ENCODE results near the gene KCNH2. TPM values are rescaled to one million over a fixed set of nuclear protein-coding genes. Genes with fewer than 3 reads are reported as not detected.

Gene KCNH2
- total RNA-seq, 4 donors from 2014 or later = 0.70 TPM; not detected in 3

GRCh38 chr7:151001546-151001945, 23.4 kb upstream of the KCNH2 start:
- H3K27me3 ChIP-seq = peaks cover 4% of the 10 kb centered on the region
- H3K27ac ChIP-seq = no peak overlapping the region
- DNase-seq (ENCODE audit: low spot score in 2 of 2) = no peak
- H3K4me1 ChIP-seq = peaks cover 4% of the 10 kb centered on the region
- H3K36me3 ChIP-seq = no peaks in the 10 kb centered on the region
- TF ChIP-seq EP300 (IDR thresholded peaks at IDR 0.05) (no peak), POLR2A (IDR thresholded peaks at IDR 0.05) (no peak), POLR2AphosphoS5 (IDR thresholded peaks at IDR 0.05) (no peak)
- TF ChIP-seq, protein P1, sequence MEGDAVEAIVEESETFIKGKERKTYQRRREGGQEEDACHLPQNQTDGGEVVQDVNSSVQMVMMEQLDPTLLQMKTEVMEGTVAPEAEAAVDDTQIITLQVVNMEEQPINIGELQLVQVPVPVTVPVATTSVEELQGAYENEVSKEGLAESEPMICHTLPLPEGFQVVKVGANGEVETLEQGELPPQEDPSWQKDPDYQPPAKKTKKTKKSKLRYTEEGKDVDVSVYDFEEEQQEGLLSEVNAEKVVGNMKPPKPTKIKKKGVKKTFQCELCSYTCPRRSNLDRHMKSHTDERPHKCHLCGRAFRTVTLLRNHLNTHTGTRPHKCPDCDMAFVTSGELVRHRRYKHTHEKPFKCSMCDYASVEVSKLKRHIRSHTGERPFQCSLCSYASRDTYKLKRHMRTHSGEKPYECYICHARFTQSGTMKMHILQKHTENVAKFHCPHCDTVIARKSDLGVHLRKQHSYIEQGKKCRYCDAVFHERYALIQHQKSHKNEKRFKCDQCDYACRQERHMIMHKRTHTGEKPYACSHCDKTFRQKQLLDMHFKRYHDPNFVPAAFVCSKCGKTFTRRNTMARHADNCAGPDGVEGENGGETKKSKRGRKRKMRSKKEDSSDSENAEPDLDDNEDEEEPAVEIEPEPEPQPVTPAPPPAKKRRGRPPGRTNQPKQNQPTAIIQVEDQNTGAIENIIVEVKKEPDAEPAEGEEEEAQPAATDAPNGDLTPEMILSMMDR (IDR thresholded peaks at IDR 0.05) = no peak
- 92% methylated on average over 3 of the region's 16 CpGs for WGBS
- H3K4me3 ChIP-seq = no peak overlapping the region
- H3K9me3 ChIP-seq = no peaks in the 10 kb centered on the region

DNA sequence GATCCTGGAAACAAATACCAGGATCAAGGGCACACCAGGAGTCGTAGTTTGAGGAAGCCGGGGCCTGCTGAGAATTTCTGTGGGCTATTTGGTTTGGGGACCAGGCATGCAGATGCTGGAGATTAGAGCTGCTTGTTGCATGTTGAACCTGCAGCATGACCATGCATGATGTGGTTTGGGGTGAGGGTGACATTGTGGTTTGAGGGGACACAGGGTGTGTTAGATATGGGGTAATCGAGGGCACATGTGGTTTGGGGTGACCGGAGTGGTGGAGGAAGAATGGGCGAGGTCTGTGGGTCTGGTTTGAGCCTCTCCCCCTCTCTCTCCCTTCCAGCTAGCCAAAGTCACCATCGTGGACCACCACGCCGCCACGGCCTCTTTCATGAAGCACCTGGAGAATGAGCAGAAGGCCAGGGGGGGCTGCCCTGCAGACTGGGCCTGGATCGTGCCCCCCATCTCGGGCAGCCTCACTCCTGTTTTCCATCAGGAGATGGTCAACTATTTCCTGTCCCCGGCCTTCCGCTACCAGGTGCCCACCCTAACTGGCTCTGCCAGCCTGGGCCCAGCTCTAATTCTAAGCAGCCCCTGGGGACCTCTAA, 22.9 kb upstream of the KCNH2 start:
- TF ChIP-seq EP300 (IDR thresholded peaks at IDR 0.05) = no peak
- TF ChIP-seq, protein P1 (IDR thresholded peaks at IDR 0.05) = no peak
- no peak for TF ChIP-seq POLR2AphosphoS5 (IDR thresholded peaks at IDR 0.05)
- no peak for TF ChIP-seq POLR2A (IDR thresholded peaks at IDR 0.05)
- DNase-seq (ENCODE audit: low spot score in 2 of 2) = no peak
- no peaks in the 10 kb centered on the region for H3K36me3 ChIP-seq
- peaks cover 4% of the 10 kb centered on the region for H3K27me3 ChIP-seq
- 79% methylated on average over 11 of the region's 13 CpGs for WGBS
- H3K27ac ChIP-seq = no peak overlapping the region
- H3K4me1 ChIP-seq = peaks cover 9% of the 10 kb centered on the region
- H3K9me3 ChIP-seq = no peaks in the 10 kb centered on the region
- H3K4me3 ChIP-seq = no peak overlapping the region

- Histone ChIP-seq H3K36me3 (no peaks in the 10 kb centered on the region), H3K27me3 (peaks cover 4% of the 10 kb centered on the region), H3K9me3 (no peaks in the 10 kb centered on the region), H3K4me3 (no peak overlapping the region), H3K27ac (no peak overlapping the region), H3K4me1 (peaks cover 9% of the 10 kb centered on the region)
- 88% methylated on average over 5 of the region's 5 CpGs for WGBS
- DNase-seq (ENCODE audit: low spot score in 2 of 2) = no peak
- TF ChIP-seq POLR2AphosphoS5 (IDR thresholded peaks at IDR 0.05) (no peak), EP300 (IDR thresholded peaks at IDR 0.05) (no peak), POLR2A (IDR thresholded peaks at IDR 0.05) (no peak)
- TF ChIP-seq, protein P1 (IDR thresholded peaks at IDR 0.05) = no peak
Observed at GRCh38 chr7:150999497-151000230, 21.5 kb upstream of the KCNH2 start.

GRCh38 chr7:150999001-150999400, 20.9 kb upstream of the KCNH2 start:
- TF ChIP-seq EP300 (IDR thresholded peaks at IDR 0.05) (no peak), POLR2A (IDR thresholded peaks at IDR 0.05) (no peak), POLR2AphosphoS5 (IDR thresholded peaks at IDR 0.05) (no peak)
- TF ChIP-seq, protein P1 (IDR thresholded peaks at IDR 0.05) = no peak
- Histone ChIP-seq H3K9me3 (no peaks in the 10 kb centered on the region), H3K4me1 (peaks cover 9% of the 10 kb centered on the region), H3K27ac (no peak overlapping the region), H3K4me3 (no peak overlapping the region), H3K36me3 (no peaks in the 10 kb centered on the region), H3K27me3 (peaks cover 4% of the 10 kb centered on the region)
- 93% methylated on average over 6 of the region's 12 CpGs for WGBS
- no peak for DNase-seq (ENCODE audit: low spot score in 2 of 2)

GRCh38 chr7:150998341-150998740, 20.2 kb upstream of the KCNH2 start:
- no peak for DNase-seq (ENCODE audit: low spot score in 2 of 2)
- H3K9me3 ChIP-seq = no peaks in the 10 kb centered on the region
- H3K27me3 ChIP-seq = peaks cover 4% of the 10 kb centered on the region
- 82% methylated on average over 20 of the region's 20 CpGs for WGBS
- H3K36me3 ChIP-seq = no peaks in the 10 kb centered on the region
- H3K4me3 ChIP-seq = no peak overlapping the region
- TF ChIP-seq POLR2A (IDR thresholded peaks at IDR 0.05) (no peak), EP300 (IDR thresholded peaks at IDR 0.05) (no peak), POLR2AphosphoS5 (IDR thresholded peaks at IDR 0.05) (no peak)
- TF ChIP-seq, protein P1 (IDR thresholded peaks at IDR 0.05) = no peak
- no peak overlapping the region for H3K27ac ChIP-seq
- H3K4me1 ChIP-seq = peaks cover 9% of the 10 kb centered on the region

Measured in suprapubic skin (tissue), 4 donors.